ENCODE data around the gene HOXA5. TPM values are rescaled to one million over a fixed set of nuclear protein-coding genes. Genes with fewer than 3 reads are reported as not detected.

The HOXA5 gene
- 0.23 TPM in 1 of 2 replicates, not detected in the other for total RNA-seq (2013; cell fraction: nucleolus; rRNA removed)
- total RNA-seq (2014; rRNA removed) (not detected in 2 replicates), total RNA-seq (2014; rRNA removed; fragmentation: Illumina TruSeq; extraction: Trizol) (not detected in 2 replicates), total RNA-seq (2021) (0.13 TPM in 1 of 2 replicates, not detected in the other), polyA plus RNA-seq (2011; rRNA removed) (0.05 and 0.29 TPM in 2 replicates), polyA plus RNA-seq (2014; fragmentation: Illumina TruSeq; extraction: Trizol) (not detected in 2 replicates), polyA plus RNA-seq (2014; fragmentation: Nextera tagmentation; extraction: Ambion mirVana) (not detected), polyA plus RNA-seq (2014; rRNA removed) (not detected in 2 replicates), polyA plus RNA-seq (2016; fragmentation: Nextera tagmentation; extraction: Ambion mirVana) (not detected), polyA minus RNA-seq (2011; rRNA and poly(A)+ RNA removed) (not detected in 2 replicates), Bru-seq, nascent RNA (percentile 17 among the genes with signal in this experiment), BruChase-seq, experiment 1, labeled RNA remaining after a 6-hour chase (percentile 22 among the genes with signal in this experiment), BruChase-seq, experiment 2, labeled RNA remaining after a 2-hour chase (percentile 20 among the genes with signal in this experiment)
- polyA plus RNA-seq (2011; ENCODE audit: low read depth): not detected
- polyA plus RNA-seq (2011; cell fraction: cytosol; rRNA removed): 0.10 TPM in 2 replicates
- 0.27 and 0.54 TPM in 2 replicates for polyA plus RNA-seq (2011; cell fraction: nucleus; rRNA removed)
- not detected in 2 replicates for polyA plus RNA-seq (2012)
- polyA minus RNA-seq (2011; cell fraction: cytosol; rRNA and poly(A)+ RNA removed): not detected in 2 replicates
- polyA minus RNA-seq (2011; cell fraction: nucleus; rRNA and poly(A)+ RNA removed): not detected in 2 replicates
- long read RNA-seq, experiment 1: 0 reads
- long read RNA-seq, experiment 2: 0 reads

DNA sequence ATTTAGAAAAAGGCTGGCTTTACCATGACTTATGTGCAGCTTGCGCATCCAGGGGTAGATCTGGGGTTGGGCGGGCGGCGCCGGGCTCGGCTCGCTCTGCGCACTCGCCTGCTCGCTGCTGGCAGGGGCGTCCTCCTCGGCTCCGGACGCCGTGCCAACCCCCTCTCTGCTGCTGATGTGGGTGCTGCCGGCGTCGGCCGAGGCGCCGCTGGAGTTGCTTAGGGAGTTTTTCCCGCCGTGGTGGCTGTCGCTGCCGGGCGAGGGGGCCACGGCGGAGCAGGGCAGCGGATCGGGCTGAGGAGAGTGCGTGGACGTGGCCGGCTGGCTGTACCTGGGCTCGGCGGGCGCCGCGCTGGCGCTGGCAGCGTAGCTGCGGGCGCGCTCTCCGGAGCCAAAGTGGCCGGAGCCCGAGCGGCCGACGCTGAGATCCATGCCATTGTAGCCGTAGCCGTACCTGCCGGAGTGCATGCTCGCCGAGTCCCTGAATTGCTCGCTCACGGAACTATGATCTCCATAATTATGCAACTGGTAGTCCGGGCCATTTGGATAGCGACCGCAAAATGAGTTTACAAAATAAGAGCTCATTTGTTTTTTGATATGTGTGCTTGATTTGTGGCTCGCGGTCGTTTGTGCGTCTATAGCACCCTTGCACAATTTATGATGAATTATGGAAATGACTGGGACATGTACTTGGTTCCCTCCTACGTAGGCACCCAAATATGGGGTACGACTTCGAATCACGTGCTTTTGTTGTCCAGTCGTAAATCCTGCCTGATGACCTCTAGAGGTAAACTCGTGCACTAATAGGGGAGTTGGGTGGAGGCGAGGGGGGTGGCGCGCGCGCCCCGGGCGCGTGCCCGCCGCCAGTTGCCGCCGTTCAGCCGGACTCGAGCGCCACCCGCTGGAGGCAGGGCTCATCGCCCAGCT lies at the start of gene HOXA5:
TSS of gene HOXA5 (minus strand) at position 659 of the 927 bp plus-strand sequence. CDS start at position 585, 74 bp downstream.
- H3K27me3 ChIP-seq (replicated peaks in 1 of 2; ENCODE audit: control insufficient read depth in 2 of 2, insufficient read depth in 2 of 2, low read length in 1 of 2): peaks cover 8 to 11% of the 10 kb centered on the region in 2 experiments; a peak in 3 of 4 replicates
- in situ Hi-C loops (cut with MboI): no loop called here
- H3K4me3 ChIP-seq: no peak within 1 kb of the TSS
- H3K79me2 ChIP-seq (ENCODE audit: control insufficient read depth, insufficient read depth, low read length): no peaks in the 10 kb centered on the region
- H3K9me3 ChIP-seq (replicated peaks; ENCODE audit: control insufficient read depth, insufficient read depth, low read length): no peaks in the 10 kb centered on the region; the same call in 2 of the 3 replicates
- FAIRE-seq (no peak), ATAC-seq (no peak), DNase-seq (ENCODE audit: low read depth, low spot score) (no peak)
- H2AFZ ChIP-seq (ENCODE audit: control insufficient read depth, low read depth, low read length): no peak within 1 kb of the TSS
- H3K4me1 ChIP-seq (ENCODE audit: control insufficient read depth, insufficient read depth, low read length): no peaks in the 10 kb centered on the region
- no TSS peak for BruUV-seq (replicated peaks)
- ChIA-PET CTCF (no interaction called here), SMC1A (ENCODE audit: uncharacterized antibody, unreplicated experiment) (no interaction called here), RAD21 (ENCODE audit: unreplicated experiment) (no interaction called here), POLR2A (no interaction called here)
- WGBS (ENCODE audit: insufficient coverage, insufficient replicate concordance, low lambda C conversion rate, missing lambda C conversion rate): 41% methylated on average over 66 of the region's 86 CpGs
- intact Hi-C loops (cut with micrococcal nuclease; ENCODE audit: unreplicated experiment): no loop called here
- peak within 1 kb of the TSS; percentile 59 for H3K4me2 ChIP-seq (ENCODE audit: control insufficient read depth, insufficient read depth)
- H3K36me3 ChIP-seq (ENCODE audit: control insufficient read depth in 2 of 2, insufficient read depth in 2 of 2, low read length in 1 of 2): no peaks in the 10 kb centered on the region
- H3K9ac ChIP-seq (ENCODE audit: control insufficient read depth, insufficient read depth, low read length): no peak within 1 kb of the TSS
- H4K20me1 ChIP-seq (ENCODE audit: control insufficient read depth, insufficient read depth): no peaks in the 10 kb centered on the region
- no peak within 1 kb of the TSS for H3K27ac ChIP-seq (ENCODE audit: control insufficient read depth, insufficient read depth)
- TF ChIP-seq, protein P1, sequence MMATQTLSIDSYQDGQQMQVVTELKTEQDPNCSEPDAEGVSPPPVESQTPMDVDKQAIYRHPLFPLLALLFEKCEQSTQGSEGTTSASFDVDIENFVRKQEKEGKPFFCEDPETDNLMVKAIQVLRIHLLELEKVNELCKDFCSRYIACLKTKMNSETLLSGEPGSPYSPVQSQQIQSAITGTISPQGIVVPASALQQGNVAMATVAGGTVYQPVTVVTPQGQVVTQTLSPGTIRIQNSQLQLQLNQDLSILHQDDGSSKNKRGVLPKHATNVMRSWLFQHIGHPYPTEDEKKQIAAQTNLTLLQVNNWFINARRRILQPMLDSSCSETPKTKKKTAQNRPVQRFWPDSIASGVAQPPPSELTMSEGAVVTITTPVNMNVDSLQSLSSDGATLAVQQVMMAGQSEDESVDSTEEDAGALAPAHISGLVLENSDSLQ (IDR thresholded peaks at IDR 0.05): no peak
- TF ChIP-seq BHLHE40 (IDR thresholded peaks at IDR 0.05; ENCODE audit: borderline replicate concordance in 1 of 2, low read depth in 2 of 2, low read length in 1 of 2) (no peak), POLR2AphosphoS2 (IDR thresholded peaks at IDR 0.05; ENCODE audit: low read depth, low read length) (no peak), SRF (IDR thresholded peaks at IDR 0.05; ENCODE audit: low read depth in 2 of 2, low read length in 2 of 2) (peak; percentile 40 to 68; a peak in 2 of 4 replicates), MYB (IDR thresholded peaks at IDR 0.05; ENCODE audit: borderline replicate concordance, low read depth, low read length) (no peak), CBX5 (IDR thresholded peaks at IDR 0.05; ENCODE audit: low read depth) (no peak), JUNB (IDR thresholded peaks at IDR 0.05) (no peak), IKZF1 (conservative IDR thresholded peaks at IDR 0.05) (no peak), NR2F1 (conservative IDR thresholded peaks at IDR 0.05) (no peak), RAD21 (IDR thresholded peaks at IDR 0.05; ENCODE audit: insufficient read depth, low read depth, low read length) (peak; percentile 45)
- TF ChIP-seq, protein P2, sequence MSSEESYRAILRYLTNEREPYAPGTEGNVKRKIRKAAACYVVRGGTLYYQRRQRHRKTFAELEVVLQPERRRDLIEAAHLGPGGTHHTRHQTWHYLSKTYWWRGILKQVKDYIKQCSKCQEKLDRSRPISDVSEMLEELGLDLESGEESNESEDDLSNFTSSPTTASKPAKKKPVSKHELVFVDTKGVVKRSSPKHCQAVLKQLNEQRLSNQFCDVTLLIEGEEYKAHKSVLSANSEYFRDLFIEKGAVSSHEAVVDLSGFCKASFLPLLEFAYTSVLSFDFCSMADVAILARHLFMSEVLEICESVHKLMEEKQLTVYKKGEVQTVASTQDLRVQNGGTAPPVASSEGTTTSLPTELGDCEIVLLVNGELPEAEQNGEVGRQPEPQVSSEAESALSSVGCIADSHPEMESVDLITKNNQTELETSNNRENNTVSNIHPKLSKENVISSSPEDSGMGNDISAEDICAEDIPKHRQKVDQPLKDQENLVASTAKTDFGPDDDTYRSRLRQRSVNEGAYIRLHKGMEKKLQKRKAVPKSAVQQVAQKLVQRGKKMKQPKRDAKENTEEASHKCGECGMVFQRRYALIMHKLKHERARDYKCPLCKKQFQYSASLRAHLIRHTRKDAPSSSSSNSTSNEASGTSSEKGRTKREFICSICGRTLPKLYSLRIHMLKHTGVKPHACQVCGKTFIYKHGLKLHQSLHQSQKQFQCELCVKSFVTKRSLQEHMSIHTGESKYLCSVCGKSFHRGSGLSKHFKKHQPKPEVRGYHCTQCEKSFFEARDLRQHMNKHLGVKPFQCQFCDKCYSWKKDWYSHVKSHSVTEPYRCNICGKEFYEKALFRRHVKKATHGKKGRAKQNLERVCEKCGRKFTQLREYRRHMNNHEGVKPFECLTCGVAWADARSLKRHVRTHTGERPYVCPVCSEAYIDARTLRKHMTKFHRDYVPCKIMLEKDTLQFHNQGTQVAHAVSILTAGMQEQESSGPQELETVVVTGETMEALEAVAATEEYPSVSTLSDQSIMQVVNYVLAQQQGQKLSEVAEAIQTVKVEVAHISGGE (CRISPR knock-in tag; IDR thresholded peaks at IDR 0.05): no peak
- TF ChIP-seq, protein P3, sequence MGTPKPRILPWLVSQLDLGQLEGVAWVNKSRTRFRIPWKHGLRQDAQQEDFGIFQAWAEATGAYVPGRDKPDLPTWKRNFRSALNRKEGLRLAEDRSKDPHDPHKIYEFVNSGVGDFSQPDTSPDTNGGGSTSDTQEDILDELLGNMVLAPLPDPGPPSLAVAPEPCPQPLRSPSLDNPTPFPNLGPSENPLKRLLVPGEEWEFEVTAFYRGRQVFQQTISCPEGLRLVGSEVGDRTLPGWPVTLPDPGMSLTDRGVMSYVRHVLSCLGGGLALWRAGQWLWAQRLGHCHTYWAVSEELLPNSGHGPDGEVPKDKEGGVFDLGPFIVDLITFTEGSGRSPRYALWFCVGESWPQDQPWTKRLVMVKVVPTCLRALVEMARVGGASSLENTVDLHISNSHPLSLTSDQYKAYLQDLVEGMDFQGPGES (IDR thresholded peaks at IDR 0.05): no peak
